ENCODE results near the gene APOBR. TPM values are rescaled to one million over a fixed set of nuclear protein-coding genes. Genes with fewer than 3 reads are reported as not detected.

APOBR gene
- total and polyA plus RNA-seq, 2 of the 13 experiments (the other 11 are each of a cell fraction or from before 2014, with no cell fraction given): 0.03 TPM; not detected in 1

GRCh38 chr16:28538733-28539596 lies 44.5 kb downstream of the APOBR start, which contains the start of gene NUPR1 (continued):
- peak; percentile 80; the same call in 1 of the 2 replicates for TF ChIP-seq DNMT3B (CRISPR knock-in tag; conservative IDR thresholded peaks at IDR 0.05)
- no peak for TF ChIP-seq REST (IDR thresholded peaks at IDR 0.05; ENCODE audit: borderline replicate concordance in 1 of 2, low read depth in 1 of 2, low read length in 2 of 2)
- peak; percentile 88 for TF ChIP-seq ZNF350 (CRISPR knock-in tag; IDR thresholded peaks at IDR 0.05; ENCODE audit: borderline replicate concordance, low read depth)
- TF ChIP-seq ZNF784 (CRISPR knock-in tag; IDR thresholded peaks at IDR 0.05; ENCODE audit: borderline replicate concordance): no peak
- no peak for TF ChIP-seq ZNF138 (CRISPR knock-in tag; IDR thresholded peaks at IDR 0.05; ENCODE audit: low read depth)
- TF ChIP-seq ZFP37 (CRISPR knock-in tag; IDR thresholded peaks at IDR 0.05; ENCODE audit: borderline replicate concordance): no peak
- peak; percentile 49; the same call in 1 of the 2 replicates for TF ChIP-seq ZGPAT (CRISPR knock-in tag; IDR thresholded peaks at IDR 0.05)
- no peak for TF ChIP-seq XBP1 (CRISPR knock-in tag; IDR thresholded peaks at IDR 0.05)
- TF ChIP-seq NFE2L2 (IDR thresholded peaks at IDR 0.05; ENCODE audit: low read length): no peak
- TF ChIP-seq ATRX (CRISPR knock-in tag; IDR thresholded peaks at IDR 0.05; ENCODE audit: borderline replicate concordance): no peak
- TF ChIP-seq ZBTB26 (CRISPR knock-in tag; IDR thresholded peaks at IDR 0.05; ENCODE audit: borderline replicate concordance): peak; percentile 70; the same call in 1 of the 2 replicates
- no peak for TF ChIP-seq ZFP62 (CRISPR knock-in tag; IDR thresholded peaks at IDR 0.05)
- TF ChIP-seq RFXAP (CRISPR knock-in tag; IDR thresholded peaks at IDR 0.05; ENCODE audit: borderline replicate concordance): 0 out of 2 replicates have a peak, but pooled peaks have one; percentile 37
- TF ChIP-seq PAX8 (CRISPR knock-in tag; IDR thresholded peaks at IDR 0.05; ENCODE audit: borderline replicate concordance): no peak
- 0 out of 2 replicates have a peak, but pooled peaks have one; percentile 49 for TF ChIP-seq HDAC1 (CRISPR knock-in tag; IDR thresholded peaks at IDR 0.05)
- TF ChIP-seq RXRA (CRISPR knock-in tag; IDR thresholded peaks at IDR 0.05): no peak
- TF ChIP-seq TMF1 (CRISPR knock-in tag; IDR thresholded peaks at IDR 0.05; ENCODE audit: low read depth): no peak
- TF ChIP-seq ZNF34 (CRISPR knock-in tag; IDR thresholded peaks at IDR 0.05; ENCODE audit: borderline replicate concordance): peak; percentile 58; the same call in 1 of the 2 replicates
- 0 out of 2 replicates have a peak, but pooled peaks have one; percentile 2 for TF ChIP-seq NR2C2 (CRISPR knock-in tag; IDR thresholded peaks at IDR 0.05; ENCODE audit: borderline replicate concordance)
- no peak for TF ChIP-seq ZBTB2 (CRISPR knock-in tag; IDR thresholded peaks at IDR 0.05; ENCODE audit: low read depth)

Measured in HepG2 (cell line).